Posterior vena cava (tissue), 2 donors: ENCODE data around the gene PLA2G2C. TPM values are rescaled to one million over a fixed set of nuclear protein-coding genes. Genes with fewer than 3 reads are reported as not detected.
A peak's percentile ranks its signal among the peaks of the same experiment; 100 is the strongest.

Experiments
- DNase-seq: peaks from one replicate; pipeline ENCODE4 v3.0.0-alpha.2; 2020; ENCODE audit warnings: low spot score
- intact Hi-C, 2 donors: fragments of 100-400 bp; cut with DNase I; formaldehyde crosslinking; loops; one replicate each; pipeline versions ENCODE4 v1.14.1 to v1.14.2; 2022 to 2023
- total RNA-seq, 2 donors: library from RNA; stranded (reverse); fragmentation: NEBNext Ultra II Directional; extraction: Animal tissue kit (Norgen Biotek cat#: 25700); gene quantifications; one replicate each; pipeline ENCODE4 v1.2.1, GENCODE V29; 2021
- donor health status: DM: yes; HTN: yes; CAD: no.
- donor health status: DM: yes; HTN: yes; CAD: no.

The PLA2G2C gene
- total RNA-seq, 2 donors from 2014 or later: 0.14 to 0.24 TPM

DNA sequence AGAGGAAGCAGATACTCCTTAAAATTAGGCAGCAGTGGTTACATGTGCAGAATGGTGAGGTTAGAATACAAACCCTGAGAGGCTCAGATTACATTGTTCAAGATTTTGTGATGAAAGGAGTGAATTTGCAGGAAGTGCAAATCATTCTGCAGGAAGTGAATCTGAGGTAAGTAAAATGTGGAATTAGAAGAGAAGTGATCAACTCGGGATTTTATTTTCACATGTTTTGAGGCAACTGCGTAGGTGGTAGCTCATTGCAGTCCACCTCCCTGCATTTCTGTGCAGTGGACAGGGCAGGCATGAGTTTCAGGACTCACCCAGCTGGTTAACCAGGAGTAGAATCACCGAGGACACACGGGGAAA is 2.1 kb upstream of the PLA2G2C start:
- no peak for DNase-seq
- intact Hi-C loops: no loop called here

DNA sequence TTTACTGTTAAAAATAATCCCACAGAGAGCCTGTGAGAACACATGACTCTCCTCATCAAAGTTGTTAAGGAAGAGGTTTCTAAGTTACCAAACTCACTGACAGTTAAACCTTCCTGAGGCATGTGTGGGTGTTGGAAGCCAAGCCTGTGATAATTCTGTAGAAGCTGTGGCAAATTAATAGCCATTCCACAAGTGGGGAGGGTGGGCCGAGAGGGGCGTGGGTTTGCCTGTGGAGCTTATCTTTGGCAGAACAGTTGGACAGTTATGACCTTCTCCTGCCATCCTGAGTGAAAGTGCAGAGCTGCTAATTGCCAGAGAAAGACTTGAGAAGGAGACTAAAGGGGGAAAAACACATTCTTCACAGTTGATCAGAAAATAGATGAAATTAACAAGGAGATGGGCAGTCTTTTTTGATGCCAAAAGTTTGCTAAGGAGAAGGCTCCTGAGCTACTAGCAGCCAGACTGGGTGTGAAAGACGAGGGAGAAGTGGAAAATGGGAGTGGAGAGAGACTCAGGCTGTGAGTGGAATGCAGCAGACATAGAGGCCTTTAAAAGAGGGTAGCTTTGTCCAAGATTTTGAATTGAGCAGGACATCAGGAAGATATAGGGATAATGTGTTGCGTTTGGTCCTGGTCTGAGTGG is 1.6 kb upstream of the PLA2G2C start:
- peak; percentile 47 for DNase-seq
- intact Hi-C loops: no loop called here

DNA sequence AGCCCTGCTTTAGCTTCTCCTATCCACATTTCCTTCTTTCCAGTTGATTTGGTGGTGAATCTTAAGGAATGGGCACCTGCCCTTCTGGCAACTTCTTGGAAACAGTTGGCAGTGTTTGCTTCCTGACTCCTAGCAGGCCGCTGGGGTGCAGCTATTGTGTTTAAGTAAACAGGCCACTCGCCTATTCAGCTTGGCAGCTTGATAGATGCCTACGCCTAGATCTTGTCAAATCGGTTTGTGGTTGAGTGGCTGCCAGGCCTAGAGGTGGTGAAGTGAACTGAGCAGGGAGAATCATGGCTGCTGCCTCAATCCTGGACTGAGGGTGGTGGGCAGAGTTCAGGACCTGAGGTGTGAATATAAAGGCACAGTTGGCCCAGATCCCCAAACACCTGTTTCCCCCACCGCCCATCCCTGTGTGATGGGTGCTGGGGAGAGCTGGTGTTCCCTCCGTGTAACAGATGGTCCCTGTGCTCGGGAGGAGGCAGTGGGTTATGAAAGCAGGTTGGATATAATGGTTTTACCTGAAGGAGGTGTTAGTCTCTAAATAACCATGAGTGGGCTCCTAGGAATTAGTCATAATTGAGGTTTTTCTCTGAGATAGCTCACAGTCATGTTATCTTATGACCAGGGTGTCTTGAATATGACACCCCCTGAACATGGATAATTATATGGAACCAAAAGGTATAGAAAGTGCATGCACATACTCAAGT is 940 bp upstream of the PLA2G2C start:
- intact Hi-C loops: no loop called here
- peak; percentile 50 for DNase-seq

DNA sequence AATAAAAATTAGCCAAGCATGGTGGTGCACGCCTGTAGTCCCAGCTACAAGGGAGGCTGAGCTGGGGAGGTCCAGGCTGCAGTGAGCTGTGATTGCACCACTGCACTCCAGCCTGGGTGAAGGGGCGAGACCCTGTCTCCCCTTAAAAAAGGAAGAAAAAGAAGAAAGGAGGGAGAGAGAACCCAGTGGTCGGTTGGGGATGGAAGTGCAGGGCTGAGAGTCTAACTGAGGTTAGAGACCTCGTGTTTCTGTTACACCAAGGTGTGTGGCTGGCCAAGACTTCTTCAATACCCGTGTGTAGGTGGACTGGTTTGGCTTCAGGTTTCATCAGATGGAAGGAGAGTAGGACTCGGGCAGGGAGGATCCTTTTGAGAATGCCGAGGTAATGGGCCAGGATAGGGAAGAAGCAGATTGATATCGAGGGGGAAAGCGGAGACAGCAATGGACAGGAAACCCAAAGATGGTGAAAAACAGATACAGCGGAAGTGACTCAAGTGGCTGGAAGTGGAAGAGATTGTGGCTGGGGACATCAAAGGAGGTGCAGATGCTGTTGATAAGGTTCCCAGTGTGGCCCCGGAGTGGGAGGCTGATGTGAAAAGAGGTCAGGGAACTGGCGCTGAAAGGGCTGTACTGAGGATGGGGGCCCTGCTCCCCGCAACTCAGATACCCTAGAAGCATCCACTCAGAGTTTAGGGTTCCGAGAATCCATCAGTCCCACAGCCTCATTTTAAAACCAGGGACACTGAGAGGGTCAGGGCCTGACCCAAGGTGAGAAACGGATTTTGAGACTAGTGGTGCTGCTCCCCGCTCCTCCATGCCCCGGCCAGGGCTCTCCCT is 1.1 kb downstream of the PLA2G2C start:
- intact Hi-C loops: no loop called here

DNA sequence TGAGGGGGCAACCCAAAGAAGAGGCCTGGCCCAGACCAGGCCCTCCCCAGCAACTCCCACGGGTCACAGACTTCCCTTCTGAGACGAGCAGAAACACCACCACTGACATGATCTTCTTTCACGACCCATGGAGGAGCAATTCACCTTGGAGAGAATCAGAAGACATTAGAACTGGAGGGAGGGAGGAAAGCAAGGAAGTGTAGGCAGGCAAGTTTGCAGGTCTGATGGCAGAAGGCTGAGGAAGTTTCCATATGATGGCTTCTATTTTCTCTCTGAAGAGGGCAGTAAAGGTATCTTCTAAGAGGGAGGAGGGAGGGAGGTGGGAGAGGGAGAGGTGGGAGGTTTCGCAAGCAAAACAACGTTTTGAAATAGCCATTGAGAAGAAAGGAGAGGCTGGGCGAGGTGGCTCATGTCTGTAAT is 1.8 kb downstream of the PLA2G2C start:
- DNase-seq: peak; percentile 24
- intact Hi-C loops: no loop called here

More for the DNA sequence above, 1.1 kb downstream of the PLA2G2C start:
- DNase-seq: peak; percentile 69

DNA sequence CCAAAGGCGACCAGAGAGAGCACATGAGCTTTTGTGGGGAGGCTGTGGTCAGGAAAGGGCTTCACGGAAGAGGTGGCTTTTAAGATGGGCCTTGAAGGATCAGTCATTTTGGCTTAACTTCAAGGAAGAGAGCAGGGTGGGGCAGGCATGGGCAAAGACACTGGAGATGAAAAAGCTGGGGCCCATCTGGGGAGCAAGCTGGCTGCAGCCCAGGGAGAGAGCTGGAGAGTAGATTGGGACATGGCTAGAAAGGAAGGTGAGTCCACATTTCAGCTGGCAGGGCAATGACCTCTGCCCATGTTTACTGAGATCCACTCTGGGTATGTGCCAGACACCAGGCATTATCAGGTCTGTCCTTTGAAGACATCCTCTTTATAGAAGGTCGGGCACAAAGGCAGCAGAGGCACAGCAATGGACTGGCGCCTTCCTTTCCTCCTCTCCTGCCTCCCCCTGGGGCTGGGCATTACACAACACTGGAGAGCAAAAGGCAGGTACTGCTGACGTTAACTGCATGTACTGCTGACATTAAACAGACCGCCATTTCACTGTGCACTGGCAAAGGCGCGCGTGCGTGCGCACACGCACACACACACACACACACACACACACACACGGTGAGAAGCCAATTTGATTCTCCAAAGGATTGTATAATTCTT is 2.6 kb downstream of the PLA2G2C start:
- peak; percentile 64 for DNase-seq
- intact Hi-C loops: no loop called here

DNA sequence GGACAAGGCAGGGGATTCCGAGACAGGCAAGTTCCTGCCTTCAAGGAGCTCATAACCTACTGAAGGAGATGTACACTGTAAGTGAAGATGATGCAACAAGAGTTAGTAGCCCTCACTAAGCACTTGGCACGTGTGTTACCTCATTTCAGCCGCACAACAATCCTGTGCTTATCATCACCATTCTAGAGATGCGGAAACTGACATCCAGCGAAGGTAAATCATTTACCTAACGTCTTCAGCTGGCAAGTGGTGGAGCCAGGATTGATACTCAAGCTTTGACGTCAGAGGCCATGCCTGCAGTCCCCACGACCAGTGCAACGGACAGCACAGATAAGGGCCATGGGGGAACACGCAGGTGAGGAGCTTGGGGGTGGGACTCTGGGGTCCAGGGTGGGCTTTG is 3.3 kb downstream of the PLA2G2C start:
- peak; percentile 42 for DNase-seq
- intact Hi-C loops: no loop called here

DNA sequence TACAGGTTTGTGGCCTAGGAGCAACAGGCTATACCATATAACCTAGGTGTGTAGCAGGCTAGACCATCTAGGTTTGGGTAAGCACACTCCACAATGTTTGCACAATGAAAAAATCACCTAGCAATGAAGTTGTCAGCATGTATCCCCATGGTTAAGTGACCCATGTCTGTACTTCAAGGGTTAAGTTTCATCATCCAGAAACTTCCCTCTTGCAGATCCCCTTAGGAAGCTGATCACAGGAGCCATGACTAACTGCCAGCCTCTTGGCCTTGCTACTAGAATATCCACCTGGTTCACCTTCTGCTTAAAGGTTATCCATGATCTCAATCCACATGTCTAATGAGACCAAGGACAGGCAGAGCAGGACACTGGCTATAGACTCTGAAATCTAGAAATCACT is 3.9 kb downstream of the PLA2G2C start:
- intact Hi-C loops: no loop called here
- no peak for DNase-seq

DNA sequence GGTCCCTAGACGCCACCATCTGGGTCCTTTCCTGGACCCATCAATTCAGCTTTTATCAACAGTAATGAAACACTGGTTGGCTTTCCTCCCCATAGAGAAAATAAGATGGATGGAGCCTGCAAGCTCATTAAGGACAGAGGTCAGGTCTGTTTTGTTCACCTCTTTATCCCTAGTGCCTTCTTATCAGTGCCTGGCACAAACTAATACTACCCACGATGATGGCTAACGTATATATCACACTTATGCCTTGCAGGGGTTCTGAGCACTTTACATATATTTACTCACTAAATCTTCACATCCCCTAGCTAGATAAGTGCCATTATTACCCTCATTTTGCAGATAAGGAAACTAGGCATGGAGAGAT is 5.5 kb downstream of the PLA2G2C start:
- intact Hi-C loops: no loop called here

DNA sequence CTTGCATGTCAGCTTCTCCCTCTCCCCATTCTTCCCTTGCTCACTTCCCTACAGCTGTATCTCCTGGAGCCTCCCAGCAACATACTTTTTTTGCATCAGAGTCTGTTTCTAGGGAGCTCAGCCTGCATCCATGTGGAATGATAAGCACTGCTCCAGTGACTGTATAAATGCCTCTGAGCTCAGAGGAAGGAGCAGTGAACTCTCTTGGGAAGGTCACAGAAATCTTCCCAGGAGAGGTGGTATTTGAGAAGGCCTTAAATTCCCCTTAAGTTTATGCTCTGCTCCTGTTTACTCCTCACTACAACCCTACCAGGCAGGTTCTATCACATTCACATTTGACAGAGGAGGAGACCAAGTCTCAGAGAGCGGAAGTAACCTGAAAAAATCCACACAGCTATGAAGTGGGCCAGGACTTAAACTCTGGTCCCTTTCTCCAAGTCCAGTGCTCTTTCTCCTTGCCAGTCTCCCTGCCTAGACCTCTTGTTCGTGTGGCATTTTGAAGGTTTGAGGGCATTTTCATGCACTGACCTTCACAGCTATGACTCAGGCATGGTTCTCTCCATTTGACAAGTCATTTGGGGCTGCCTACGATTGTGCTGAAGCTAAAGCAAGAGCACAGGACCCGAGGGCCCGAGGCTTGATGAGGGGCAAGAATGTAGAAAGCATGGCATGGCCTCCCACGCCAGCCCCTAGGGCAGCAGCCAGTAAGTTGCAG is 6.0 kb downstream of the PLA2G2C start:
- intact Hi-C loops: no loop called here
- DNase-seq: peak; percentile 15

More for the DNA sequence above, 5.5 kb downstream of the PLA2G2C start:
- DNase-seq: no peak

DNA sequence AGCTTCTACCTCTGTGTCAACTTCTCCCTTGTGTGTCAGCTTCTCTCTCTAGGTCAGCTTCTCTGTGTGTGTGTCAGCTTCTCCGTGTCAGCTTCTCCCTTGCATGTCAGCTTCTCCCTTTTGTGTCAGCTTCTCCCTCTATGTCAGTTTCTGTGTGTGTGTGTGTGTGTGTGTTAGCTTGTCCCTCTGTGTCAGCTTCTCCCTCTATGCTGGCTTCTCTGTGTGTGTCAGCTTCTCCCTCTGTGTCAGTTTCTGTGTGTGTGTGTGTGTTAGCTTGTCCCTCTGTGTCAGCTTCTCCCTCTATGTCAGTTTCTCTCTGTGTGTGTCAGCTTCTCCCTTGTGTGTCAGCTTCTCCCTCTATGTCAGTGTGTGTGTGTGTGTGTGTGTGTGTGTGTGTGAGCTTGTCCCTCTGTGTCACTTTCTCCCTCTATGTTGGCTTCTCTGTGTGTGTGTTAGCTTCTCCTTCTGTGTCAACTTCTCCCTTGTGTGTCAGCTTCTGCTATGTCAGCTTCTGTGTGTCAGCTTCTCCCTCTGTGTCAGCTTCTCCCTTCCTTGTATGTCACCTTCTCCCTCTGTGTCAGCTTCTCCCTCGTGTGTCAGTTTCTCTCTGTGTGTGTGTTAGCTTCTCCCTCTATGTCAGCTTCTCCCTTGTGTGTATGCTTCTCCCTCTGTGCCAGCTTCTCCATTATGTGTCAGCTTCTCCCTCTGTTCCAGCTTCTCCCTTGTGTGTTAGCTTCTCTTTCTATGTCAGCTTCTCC is 6.8 kb downstream of the PLA2G2C start:
- intact Hi-C loops: no loop called here
- no peak for DNase-seq

DNA sequence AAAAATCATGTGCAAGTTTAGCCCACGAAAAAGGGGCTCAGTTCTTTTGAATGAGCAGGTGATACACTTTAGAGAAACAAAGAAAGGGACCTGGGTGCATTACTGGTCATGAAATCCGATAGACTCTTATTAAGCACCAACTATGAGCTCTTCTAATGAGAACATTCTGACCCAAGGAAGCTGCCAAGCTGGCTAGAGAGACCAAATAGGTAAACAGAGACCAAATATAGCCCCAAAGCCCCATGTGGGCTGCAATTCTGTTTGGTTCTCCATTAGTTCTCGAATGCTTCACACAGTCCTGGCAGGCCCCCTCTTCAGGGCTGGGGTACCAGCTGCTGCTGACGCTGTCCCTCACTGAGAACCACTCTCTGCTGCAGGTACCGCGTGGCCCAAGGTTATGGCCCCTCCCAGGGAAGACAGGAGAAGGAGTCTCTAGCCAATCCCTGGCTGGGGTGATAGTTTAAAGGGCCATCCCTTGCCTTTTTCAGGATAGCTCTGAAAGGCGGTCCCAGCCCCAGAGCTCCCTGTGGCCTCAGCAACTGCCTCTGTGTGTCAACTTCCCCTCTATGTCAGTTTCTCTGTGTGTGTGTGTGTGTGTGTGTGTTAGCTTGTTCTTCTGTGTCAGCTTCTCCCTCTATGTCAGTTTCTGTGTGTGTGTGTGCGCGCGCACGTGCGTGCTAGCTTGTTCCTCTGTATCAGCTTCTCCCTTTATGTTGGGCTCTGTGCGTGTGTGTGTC is 7.5 kb downstream of the PLA2G2C start:
- intact Hi-C loops: no loop called here
- DNase-seq: peak; percentile 70

DNA sequence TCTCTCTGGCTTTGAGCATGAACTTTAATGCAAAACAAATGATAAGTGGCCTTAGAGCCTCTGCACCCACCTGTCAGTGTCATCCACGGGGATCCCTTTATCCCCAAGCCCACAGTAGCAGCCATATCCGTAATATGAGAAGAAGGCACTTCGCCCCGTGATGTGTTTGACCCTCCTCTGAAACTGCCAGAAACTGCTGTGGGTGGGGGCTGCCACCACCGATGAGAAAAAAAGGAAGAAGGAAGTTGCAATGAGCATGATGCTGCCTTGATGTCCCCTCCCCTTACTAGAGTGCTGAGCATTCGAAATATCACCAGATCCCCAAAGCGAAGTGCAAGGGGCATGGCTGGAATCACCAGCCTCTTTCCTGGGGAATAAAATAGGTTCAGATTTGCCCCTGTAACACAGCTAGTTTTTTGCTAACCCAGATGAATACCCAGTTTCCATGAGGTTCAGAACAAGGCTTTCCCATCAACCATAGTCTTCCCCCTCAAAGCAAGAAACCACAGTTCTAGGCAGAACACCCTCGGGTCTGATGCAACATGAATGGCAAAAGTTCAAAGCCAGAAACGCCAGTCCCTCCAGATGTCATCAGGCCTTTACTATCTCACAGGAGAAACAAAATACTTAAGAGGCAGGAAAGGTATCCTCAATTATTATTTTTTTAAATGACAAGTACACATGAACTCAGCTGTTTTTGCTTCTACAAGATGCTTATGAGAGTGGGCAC is 11.2 kb downstream of the PLA2G2C start:
- DNase-seq: peak; percentile 62

DNA sequence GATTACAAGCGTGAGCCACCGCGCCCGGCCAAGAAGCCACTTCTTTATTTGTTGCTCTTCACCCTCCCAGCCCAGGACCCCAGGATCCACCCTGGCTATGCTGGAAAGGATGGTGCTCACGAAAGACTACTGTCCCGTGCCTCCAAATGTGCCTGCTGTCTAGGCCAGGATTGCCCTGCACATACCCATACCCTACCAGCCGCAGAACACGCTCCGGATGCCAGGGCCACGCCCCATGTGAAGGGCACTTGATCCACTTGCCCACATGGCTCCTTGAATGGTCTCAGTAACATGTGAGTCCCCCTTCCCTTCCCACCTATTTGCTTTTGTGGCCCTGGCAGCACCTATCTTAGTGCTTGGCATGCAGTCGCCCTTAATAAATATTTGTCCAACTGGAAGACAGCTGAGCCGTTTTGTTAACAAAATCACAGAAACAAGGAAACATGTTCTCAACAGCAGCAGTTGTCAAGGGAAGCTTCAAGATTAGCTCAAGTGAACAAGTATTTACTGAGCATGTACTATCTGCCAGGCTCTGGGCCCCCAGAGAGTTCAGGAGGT is 14.2 kb downstream of the PLA2G2C start:
- peak; percentile 58 for DNase-seq
- intact Hi-C loops: no loop called here

More for the DNA sequence above, 11.2 kb downstream of the PLA2G2C start:
- intact Hi-C loops: no loop called here

DNA sequence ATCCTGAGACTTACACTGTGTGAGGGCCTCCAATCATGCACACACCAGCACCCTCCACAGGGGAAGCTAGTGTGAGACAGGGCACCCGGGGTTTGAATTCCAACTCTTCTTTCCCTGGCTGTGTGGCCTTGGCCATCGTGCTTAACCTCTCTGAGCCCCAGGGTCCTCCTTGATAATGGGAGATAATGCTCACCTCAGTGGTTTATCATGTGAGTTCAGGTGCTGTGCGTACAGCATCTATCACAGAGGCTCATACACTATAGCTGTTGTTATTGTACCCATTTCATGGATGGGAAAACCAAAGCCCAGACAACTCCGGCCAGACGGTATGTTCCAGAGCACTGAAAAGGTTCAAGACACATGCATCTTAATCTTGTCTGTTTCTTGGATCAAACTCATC is 16.4 kb downstream of the PLA2G2C start:
- intact Hi-C loops: no loop called here
- DNase-seq: peak; percentile 30

DNA sequence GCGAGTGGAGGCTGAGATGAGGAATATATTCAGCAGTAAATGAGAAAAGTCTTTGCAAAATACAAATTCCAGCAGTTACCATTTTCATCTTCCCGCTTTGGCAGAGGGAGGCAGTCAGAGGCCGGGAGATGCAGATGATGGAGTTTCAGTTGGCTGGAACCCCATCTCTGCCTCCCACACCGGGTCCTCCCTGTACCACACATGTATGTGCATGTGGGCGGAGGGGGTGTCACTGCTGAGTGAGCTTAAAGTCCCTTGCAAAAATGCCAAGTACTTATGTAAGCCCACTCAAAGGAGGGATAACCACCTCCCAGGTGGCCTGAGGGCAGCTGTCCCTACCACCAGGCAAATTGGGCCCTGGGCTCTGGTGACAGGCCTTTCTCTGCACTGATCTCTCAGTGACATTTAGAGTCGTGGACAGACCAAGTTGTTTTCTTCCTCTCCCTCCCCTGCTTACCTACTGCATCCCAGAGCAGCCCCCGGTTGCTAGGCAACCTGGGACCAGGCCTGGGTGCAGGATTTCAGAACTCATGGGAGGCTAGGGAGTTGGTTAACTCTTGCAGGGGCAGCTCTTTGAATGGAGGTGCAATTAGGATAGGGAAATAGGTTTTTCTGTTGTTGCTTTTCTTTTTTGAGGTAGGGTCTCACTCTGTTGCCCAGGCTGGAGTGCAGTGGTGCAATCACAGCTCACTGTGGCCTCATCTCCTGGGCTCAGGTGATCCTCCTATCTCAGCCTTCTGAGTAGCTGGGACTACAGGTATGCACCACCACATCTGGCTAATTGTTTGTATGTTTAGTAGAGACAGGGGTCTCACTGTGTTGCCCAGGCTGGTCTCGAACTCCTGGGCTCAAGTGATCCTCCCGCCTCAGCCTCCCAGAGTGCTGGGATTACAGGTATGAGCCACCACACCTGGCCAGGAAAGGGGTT is 17.5 kb downstream of the PLA2G2C start:
- peak; percentile 17 for DNase-seq

More for the DNA sequence above, 17.5 kb downstream of the PLA2G2C start:
- intact Hi-C loops: no loop called here
